Endothelial cell of umbilical vein (primary cell): ENCODE results near the gene LIMCH1. TPM values are rescaled to one million over a fixed set of nuclear protein-coding genes. Genes with fewer than 3 reads are reported as not detected.

Experiments
- BruUV-seq: library from RNA; stranded (reverse); fragments of 400-500 nt; replicated peaks from 2 replicates; lab custom pipeline; 2021; lab: Mats Ljungman, UMichigan
- CTCF ChIA-PET: fragments of 300-600, 350-600 bp; sonication (Branson Sonifier 250); formaldehyde crosslinking; loops from one replicate; lab custom pipeline; 2021; ENCODE audit warnings: antibody characterized with exemption, inconsistent platforms; lab: Charles Lee
- POLR2A ChIA-PET: fragments of 300-600, 350-600 bp; sonication (Branson Sonifier 250); formaldehyde crosslinking; loops from one replicate; lab custom pipeline; 2021; ENCODE audit warnings: antibody characterized with exemption, inconsistent platforms; lab: Charles Lee
- DNase-seq: peaks from one replicate; pipeline ENCODE4 v3.0.0-alpha.2; 2011; ENCODE audit warnings: low read depth, low spot score
- FAIRE-seq: peaks from 2 replicates; lab custom pipeline; 2011; peaks lifted over from hg19 to GRCh38; lab: Jason Lieb, UNC
- H2AFZ ChIP-seq: 2 replicates; pipeline ENCODE4 v1.6.0; 2012; ENCODE audit warnings: low read depth, low read length, control low read depth, inconsistent platforms
- H3K27ac ChIP-seq: 2 replicates; pipeline ENCODE4 v1.5.1; 2011; ENCODE audit warnings: low read depth, mild to moderate bottlenecking, control low read depth, low read length, moderate library complexity; ENCODE audit not compliant: insufficient read depth
- H3K27me3 ChIP-seq, 2 experiments: 2 replicates each; pipeline versions ENCODE4 v1.6.0 to v1.6.1; 2011; ENCODE audit warnings: low read length in 2 of 2, mixed read lengths in 1 of 2; ENCODE audit not compliant: control insufficient read depth in 2 of 2, insufficient read depth in 2 of 2
- H3K36me3 ChIP-seq, 2 experiments: 2 replicates in 1 of 2; 3 replicates in 1 of 2; pipeline ENCODE4 v1.5.1; 2011; ENCODE audit warnings: low read length in 2 of 2, mild to moderate bottlenecking in 1 of 2, moderate library complexity in 1 of 2; ENCODE audit not compliant: control insufficient read depth in 2 of 2, insufficient read depth in 2 of 2; ENCODE audit errors: extremely low read depth in 1 of 2
- H3K4me1 ChIP-seq: 3 replicates; pipeline ENCODE4 v1.5.1; 2011; ENCODE audit warnings: mild to moderate bottlenecking, low read length; ENCODE audit not compliant: control insufficient read depth, insufficient read depth; ENCODE audit errors: extremely low read depth
- H3K4me2 ChIP-seq: 2 replicates; pipeline ENCODE4 v1.6.1; 2011; ENCODE audit warnings: low read length, control low read depth, mixed read lengths; ENCODE audit not compliant: insufficient read depth
- H3K4me3 ChIP-seq, 3 experiments: fragments of 200-600 bp in 1 of 3; sonication (generic), shearing (Covaris generic) in 1 of 3; replicated peaks in 1 of 3; 2 replicates each; pipeline ENCODE4 v1.5.1; 2011 to 2016; ENCODE audit warnings: control low read depth in 3 of 3, low read length in 3 of 3, mild to moderate bottlenecking in 2 of 3, inconsistent platforms in 1 of 3, low read depth in 1 of 3, moderate library complexity in 1 of 3; ENCODE audit not compliant: insufficient read depth in 1 of 3
- H3K79me2 ChIP-seq: 2 replicates; pipeline ENCODE4 v1.6.0; 2012; ENCODE audit warnings: low read length, inconsistent platforms; ENCODE audit not compliant: control insufficient read depth, insufficient read depth
- H3K9ac ChIP-seq: replicated peaks from 2 replicates; pipeline ENCODE3; 2011; ENCODE audit warnings: low read length, control low read depth; ENCODE audit not compliant: insufficient read depth; ENCODE audit errors: extremely low read depth
- H3K9me1 ChIP-seq: replicated peaks from 3 replicates; pipeline ENCODE4 v1.6.0; 2011; ENCODE audit warnings: mild to moderate bottlenecking, low read length; ENCODE audit not compliant: control insufficient read depth, insufficient read depth; ENCODE audit errors: extremely low read depth
- H3K9me3 ChIP-seq: replicated peaks from 2 replicates; pipeline ENCODE4 v1.5.1; 2012; ENCODE audit warnings: low read length, inconsistent platforms; ENCODE audit not compliant: control insufficient read depth, insufficient read depth
- H4K20me1 ChIP-seq: replicated peaks from 2 replicates; pipeline ENCODE3; 2011; ENCODE audit warnings: mild to moderate bottlenecking, low read length; ENCODE audit not compliant: control insufficient read depth, insufficient read depth; ENCODE audit errors: extremely low read depth
- EZH2 ChIP-seq: IDR thresholded peaks from 2 replicates; pipeline ENCODE4 v1.6.1; 2012; ENCODE audit warnings: borderline replicate concordance, low read depth, mild to moderate bottlenecking, moderate library complexity, low read length, inconsistent platforms; ENCODE audit not compliant: severe bottlenecking
- FOS ChIP-seq: IDR thresholded peaks from 2 replicates; pipeline ENCODE4 v1.6.1; 2011; ENCODE audit warnings: mild to moderate bottlenecking, low read length, moderate library complexity, borderline replicate concordance; ENCODE audit not compliant: insufficient read depth
- GATA2 ChIP-seq: IDR thresholded peaks from 2 replicates; pipeline ENCODE4 v1.7.0; 2011; ENCODE audit warnings: low read depth, mild to moderate bottlenecking, moderate library complexity, mixed read lengths, low read length; ENCODE audit not compliant: insufficient read length, insufficient read depth
- JUN ChIP-seq: IDR thresholded peaks from 2 replicates; pipeline ENCODE4 v1.6.1; 2011; ENCODE audit warnings: borderline replicate concordance, low read depth; ENCODE audit not compliant: insufficient read length, insufficient read depth
- MAX ChIP-seq: IDR thresholded peaks from 2 replicates; pipeline ENCODE4 v1.6.1; 2011; ENCODE audit not compliant: insufficient read depth, insufficient read length
- MYC ChIP-seq: IDR thresholded peaks from one replicate; pipeline ENCODE4 v1.6.1; 2011; ENCODE audit warnings: mild to moderate bottlenecking, low read depth, low read length
- POLR2A ChIP-seq: IDR thresholded peaks from 2 replicates; pipeline ENCODE4 v1.6.1; 2012; ENCODE audit warnings: low read depth, mild to moderate bottlenecking, control low read depth, low read length
- POLR2AphosphoS5 ChIP-seq: IDR thresholded peaks from 2 replicates; pipeline ENCODE4 v1.6.1; 2012; ENCODE audit warnings: low read depth, mild to moderate bottlenecking, control low read depth, low read length, moderate library complexity; ENCODE audit not compliant: insufficient read depth
- dilution Hi-C: fragments of 300-500 bp; cut with MboI; formaldehyde crosslinking; loops from one replicate; pipeline ENCODE4 v1.15.0; 2019; ENCODE audit warnings: low sequenced_read_pairs; ENCODE audit not compliant: extremely low pct_ligation_motif_present
- intact Hi-C: fragments of 100-400 bp; cut with micrococcal nuclease; formaldehyde crosslinking; loops from one replicate; pipeline ENCODE4 v1.10.0; 2022
- polyA plus RNA-seq, 4 experiments: library from polyadenylated mRNA; depleted of rRNA in 3 of 4; stranded (reverse) in 3 of 4; unstranded in 1 of 4; fragments of >200 nt; gene quantifications; 2 replicates each; pipeline versions ENCODE4 v1.2.1 to v1.2.3, GENCODE V29; 2011 to 2012; ENCODE audit warnings: missing spikeins in 1 of 4
- total RNA-seq: library from RNA; stranded (reverse); gene quantifications from 2 replicates; pipeline ENCODE4 v1.2.3, GENCODE V29; 2021
- TF ChIP-seq, protein P1 (sequence below), 2 donors: IDR thresholded peaks; 1 replicate in 1 of 2; 2 replicates in 1 of 2; pipeline ENCODE4 v1.5.1; 2011; ENCODE audit warnings: low read length in 2 of 2, mild to moderate bottlenecking in 2 of 2, moderate library complexity in 2 of 2, control low read depth in 1 of 2, inconsistent platforms in 1 of 2, low read depth in 1 of 2; ENCODE audit not compliant: insufficient read depth in 1 of 2; ENCODE audit errors: extremely low read depth in 1 of 2

LIMCH1 gene
- total and polyA plus RNA-seq, 2 donors (not counting 3 experiments of a cell fraction or from before 2014, with no cell fraction given) = 14.3 to 32.8 TPM

GRCh38 chr4:41611124-41611838 is 73.3 kb downstream of the LIMCH1 start:
- Histone ChIP-seq H2AFZ (no peak overlapping the region), H3K36me3 (peaks cover 0 to 6% of the 10 kb centered on the region in 2 experiments), H3K9me3 (no peaks in the 10 kb centered on the region), H3K4me1 (no peaks in the 10 kb centered on the region), H4K20me1 (no peaks in the 10 kb centered on the region), H3K79me2 (no peaks in the 10 kb centered on the region), H3K4me3 (no peak overlapping the region), H3K4me2 (no peak overlapping the region), H3K27ac (no peak overlapping the region), H3K9me1 (no peaks in the 10 kb centered on the region), H3K27me3 (peaks cover 7 to 10% of the 10 kb centered on the region in 2 experiments), H3K9ac (no peak overlapping the region)
- TF ChIP-seq EZH2 (no peak), GATA2 (no peak), MAX (no peak), JUN (no peak), FOS (no peak), POLR2AphosphoS5 (no peak), POLR2A (no peak), MYC (no peak)
- TF ChIP-seq, protein P1, sequence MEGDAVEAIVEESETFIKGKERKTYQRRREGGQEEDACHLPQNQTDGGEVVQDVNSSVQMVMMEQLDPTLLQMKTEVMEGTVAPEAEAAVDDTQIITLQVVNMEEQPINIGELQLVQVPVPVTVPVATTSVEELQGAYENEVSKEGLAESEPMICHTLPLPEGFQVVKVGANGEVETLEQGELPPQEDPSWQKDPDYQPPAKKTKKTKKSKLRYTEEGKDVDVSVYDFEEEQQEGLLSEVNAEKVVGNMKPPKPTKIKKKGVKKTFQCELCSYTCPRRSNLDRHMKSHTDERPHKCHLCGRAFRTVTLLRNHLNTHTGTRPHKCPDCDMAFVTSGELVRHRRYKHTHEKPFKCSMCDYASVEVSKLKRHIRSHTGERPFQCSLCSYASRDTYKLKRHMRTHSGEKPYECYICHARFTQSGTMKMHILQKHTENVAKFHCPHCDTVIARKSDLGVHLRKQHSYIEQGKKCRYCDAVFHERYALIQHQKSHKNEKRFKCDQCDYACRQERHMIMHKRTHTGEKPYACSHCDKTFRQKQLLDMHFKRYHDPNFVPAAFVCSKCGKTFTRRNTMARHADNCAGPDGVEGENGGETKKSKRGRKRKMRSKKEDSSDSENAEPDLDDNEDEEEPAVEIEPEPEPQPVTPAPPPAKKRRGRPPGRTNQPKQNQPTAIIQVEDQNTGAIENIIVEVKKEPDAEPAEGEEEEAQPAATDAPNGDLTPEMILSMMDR (IDR thresholded peaks at IDR 0.05; ENCODE audit: extremely low read depth in 1 of 2, insufficient read depth in 1 of 2, low read depth in 1 of 2, low read length in 2 of 2) = no peak
- no peak for FAIRE-seq
- ChIA-PET POLR2A (no interaction called here), CTCF (interaction anchor here (0.8 to 3.5 kb wide), 4 partner anchors 11 to 184 kb away, joined by 3 to 9 read pairs (median 5); no protein-coding TSS in a partner anchor)
- intact Hi-C loops = no loop called here
- no TSS peak for BruUV-seq
- no peak for DNase-seq
- dilution Hi-C loops = no loop called here
